LNCAP (cell line): ENCODE results near the gene AQP2.

Experiments
- CTCF ChIP-seq: fragments of 450-650 bp; IDR thresholded peaks from 2 replicates; pipeline ENCODE4 v1.5.1; 2017; ENCODE audit warnings: mild to moderate bottlenecking

The AQP2 gene

GRCh38 chr12:49967042-49967776 is 16.7 kb downstream of the AQP2 start:
- TF ChIP-seq CTCF: peak; percentile 87

GRCh38 chr12:49967777-49968250 is 17.3 kb downstream of the AQP2 start:
- TF ChIP-seq CTCF: no peak

GRCh38 chr12:49968471-49968870 is 17.9 kb downstream of the AQP2 start:
- no peak for TF ChIP-seq CTCF

GRCh38 chr12:49969027-49969426 is 18.5 kb downstream of the AQP2 start:
- no peak for TF ChIP-seq CTCF

GRCh38 chr12:49969651-49970429 is 19.3 kb downstream of the AQP2 start:
- no peak for TF ChIP-seq CTCF

- no peak for TF ChIP-seq CTCF
Measured at GRCh38 chr12:49970658-49971057, 20.1 kb downstream of the AQP2 start.

- TF ChIP-seq CTCF: no peak
Measured at GRCh38 chr12:49971141-49971540, 20.6 kb downstream of the AQP2 start.
